ENCODE measurements around the gene GRID1. TPM values are rescaled to one million over a fixed set of nuclear protein-coding genes. Genes with fewer than 3 reads are reported as not detected.

Gene GRID1
- total RNA-seq, 1 donor, result not detected

DNA sequence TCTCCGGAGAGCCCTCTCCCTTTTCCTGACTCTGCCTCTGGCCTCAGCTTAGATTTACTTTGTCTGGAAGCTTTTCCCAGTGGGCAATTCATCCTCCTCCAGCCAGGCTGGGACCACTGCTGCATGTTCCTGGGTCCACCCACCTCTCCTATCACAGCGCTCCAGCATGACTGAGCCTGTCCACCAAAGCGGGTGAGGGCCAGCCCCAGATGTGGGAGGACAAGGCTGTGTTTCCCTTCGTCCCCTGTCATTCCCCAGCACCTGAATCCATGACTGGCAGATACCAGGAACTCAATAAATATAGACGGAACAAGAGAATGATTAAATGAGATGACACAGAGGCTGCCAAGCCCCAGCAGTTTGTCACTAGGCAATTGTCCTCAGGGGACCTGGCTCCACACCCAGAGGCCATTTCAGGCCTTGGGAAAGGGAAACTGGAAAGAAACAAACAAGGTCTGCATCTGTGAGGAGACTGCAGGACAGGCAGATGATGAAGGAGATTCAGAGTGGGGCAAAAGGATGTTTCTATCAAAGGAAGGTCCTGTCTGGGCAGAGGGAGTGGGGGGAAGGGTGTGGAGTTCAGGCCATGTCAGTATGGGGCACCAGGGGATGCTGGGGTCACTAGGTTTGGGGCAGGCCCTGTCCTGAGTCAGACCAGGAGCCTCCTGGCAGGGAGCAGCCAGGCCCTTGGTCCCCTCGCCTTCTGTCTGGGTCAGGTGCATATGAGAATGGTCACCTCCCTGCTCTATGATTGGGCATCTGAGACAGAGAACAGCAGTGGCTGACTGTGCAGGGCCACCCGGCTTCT, 576.4 kb downstream of the GRID1 start:
- TF ChIP-seq, protein P1, sequence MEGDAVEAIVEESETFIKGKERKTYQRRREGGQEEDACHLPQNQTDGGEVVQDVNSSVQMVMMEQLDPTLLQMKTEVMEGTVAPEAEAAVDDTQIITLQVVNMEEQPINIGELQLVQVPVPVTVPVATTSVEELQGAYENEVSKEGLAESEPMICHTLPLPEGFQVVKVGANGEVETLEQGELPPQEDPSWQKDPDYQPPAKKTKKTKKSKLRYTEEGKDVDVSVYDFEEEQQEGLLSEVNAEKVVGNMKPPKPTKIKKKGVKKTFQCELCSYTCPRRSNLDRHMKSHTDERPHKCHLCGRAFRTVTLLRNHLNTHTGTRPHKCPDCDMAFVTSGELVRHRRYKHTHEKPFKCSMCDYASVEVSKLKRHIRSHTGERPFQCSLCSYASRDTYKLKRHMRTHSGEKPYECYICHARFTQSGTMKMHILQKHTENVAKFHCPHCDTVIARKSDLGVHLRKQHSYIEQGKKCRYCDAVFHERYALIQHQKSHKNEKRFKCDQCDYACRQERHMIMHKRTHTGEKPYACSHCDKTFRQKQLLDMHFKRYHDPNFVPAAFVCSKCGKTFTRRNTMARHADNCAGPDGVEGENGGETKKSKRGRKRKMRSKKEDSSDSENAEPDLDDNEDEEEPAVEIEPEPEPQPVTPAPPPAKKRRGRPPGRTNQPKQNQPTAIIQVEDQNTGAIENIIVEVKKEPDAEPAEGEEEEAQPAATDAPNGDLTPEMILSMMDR (IDR thresholded peaks at IDR 0.05; ENCODE audit: insufficient read depth, low read depth, low read length), result no peak
- DNase-seq (ENCODE audit: low read depth), result no peak
- no peak overlapping the region for H3K4me3 ChIP-seq (ENCODE audit: low read depth, low read length)

DNA sequence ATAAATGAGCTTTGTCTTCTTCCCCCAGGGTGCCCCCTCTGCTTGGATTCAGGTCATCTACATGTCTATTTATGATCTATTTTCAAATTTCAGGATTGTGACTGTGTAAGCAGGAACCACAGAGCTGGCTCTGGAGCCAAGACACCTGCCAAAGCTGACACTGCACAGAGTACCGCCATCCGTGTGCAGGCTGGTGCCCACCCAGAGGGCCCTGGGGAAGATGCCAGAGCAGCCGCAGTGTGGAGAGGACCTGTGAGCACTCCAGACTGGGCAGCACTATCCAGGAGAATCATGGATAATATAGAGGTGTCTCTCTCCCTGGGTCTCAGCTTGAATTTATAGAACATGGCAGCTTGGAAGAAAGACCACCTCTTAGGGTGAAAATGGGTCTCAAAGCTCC, 577.5 kb downstream of the GRID1 start:
- TF ChIP-seq, protein P1 (IDR thresholded peaks at IDR 0.05; ENCODE audit: insufficient read depth, low read depth, low read length), result no peak
- no peak overlapping the region for H3K4me3 ChIP-seq (ENCODE audit: low read depth, low read length)

DNA sequence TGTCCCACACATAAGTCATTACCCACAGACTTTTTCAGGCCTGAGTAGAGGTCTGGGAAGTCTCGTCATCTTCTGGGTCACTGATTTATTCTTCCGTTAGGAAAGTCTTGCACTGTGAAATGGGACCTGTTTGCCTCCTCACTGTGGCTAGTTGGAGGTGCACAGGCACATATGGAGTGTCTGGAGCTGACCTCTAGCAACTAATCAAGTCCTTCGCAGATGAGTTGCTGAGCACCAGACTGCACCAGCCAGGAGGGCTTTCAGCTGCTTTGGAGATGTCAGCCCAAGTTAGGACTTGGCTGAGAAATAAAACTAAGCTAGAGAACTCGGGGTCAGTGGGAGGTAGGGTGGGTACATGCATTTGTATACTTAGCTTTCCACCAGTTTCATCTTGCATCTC, 578.0 kb downstream of the GRID1 start:
- no peak for DNase-seq (ENCODE audit: low read depth)
- H3K4me3 ChIP-seq (ENCODE audit: low read depth, low read length), result no peak overlapping the region
- TF ChIP-seq, protein P1 (IDR thresholded peaks at IDR 0.05; ENCODE audit: insufficient read depth, low read depth, low read length), result no peak

More for the DNA sequence above, 577.5 kb downstream of the GRID1 start:
- no peak for DNase-seq (ENCODE audit: low read depth)

DNA sequence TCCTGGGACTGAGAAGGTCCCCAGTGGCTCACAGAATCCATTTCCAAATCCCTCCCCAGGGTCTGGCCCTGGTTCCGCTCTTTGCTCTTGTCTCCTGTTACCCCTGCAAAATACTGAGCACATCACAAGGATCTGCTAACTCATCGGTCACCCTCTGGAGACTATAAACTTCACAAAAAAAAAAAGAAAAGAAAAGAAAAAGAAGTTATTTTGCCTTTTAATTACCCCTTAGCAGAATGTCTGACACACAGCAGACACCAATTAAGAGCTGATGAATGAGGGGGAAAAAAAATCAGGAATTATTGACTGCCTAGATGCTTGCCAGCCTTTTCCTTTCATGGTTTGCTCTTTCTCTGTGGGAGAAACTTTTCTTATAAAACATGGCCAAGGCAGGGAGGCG, 578.7 kb downstream of the GRID1 start:
- TF ChIP-seq, protein P1 (IDR thresholded peaks at IDR 0.05; ENCODE audit: insufficient read depth, low read depth, low read length), result no peak
- H3K4me3 ChIP-seq (ENCODE audit: low read depth, low read length), result no peak overlapping the region
- DNase-seq (ENCODE audit: low read depth), result no peak

DNA sequence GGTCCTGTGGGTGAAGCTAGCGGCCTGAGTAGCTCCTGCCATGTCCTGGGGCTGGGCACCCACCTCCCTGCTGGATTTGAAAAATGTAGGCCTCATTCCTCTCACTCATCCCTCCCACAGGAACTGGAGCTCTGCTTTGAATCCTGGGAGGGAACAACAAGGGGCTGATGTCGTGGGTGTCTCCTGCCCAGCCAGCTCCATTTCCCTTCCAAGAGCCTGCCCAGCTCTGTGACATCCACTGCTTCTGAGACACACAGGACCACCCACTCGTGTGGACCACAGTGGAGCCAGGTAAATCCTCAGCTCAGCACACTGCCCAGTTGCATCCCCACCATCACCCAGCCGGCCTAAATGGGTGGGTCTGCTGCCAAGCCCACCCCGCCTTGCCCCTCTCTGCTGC, 579.2 kb downstream of the GRID1 start:
- no peak overlapping the region for H3K4me3 ChIP-seq (ENCODE audit: low read depth, low read length)
- TF ChIP-seq, protein P1 (IDR thresholded peaks at IDR 0.05; ENCODE audit: insufficient read depth, low read depth, low read length), result no peak
- no peak for DNase-seq (ENCODE audit: low read depth)

DNA sequence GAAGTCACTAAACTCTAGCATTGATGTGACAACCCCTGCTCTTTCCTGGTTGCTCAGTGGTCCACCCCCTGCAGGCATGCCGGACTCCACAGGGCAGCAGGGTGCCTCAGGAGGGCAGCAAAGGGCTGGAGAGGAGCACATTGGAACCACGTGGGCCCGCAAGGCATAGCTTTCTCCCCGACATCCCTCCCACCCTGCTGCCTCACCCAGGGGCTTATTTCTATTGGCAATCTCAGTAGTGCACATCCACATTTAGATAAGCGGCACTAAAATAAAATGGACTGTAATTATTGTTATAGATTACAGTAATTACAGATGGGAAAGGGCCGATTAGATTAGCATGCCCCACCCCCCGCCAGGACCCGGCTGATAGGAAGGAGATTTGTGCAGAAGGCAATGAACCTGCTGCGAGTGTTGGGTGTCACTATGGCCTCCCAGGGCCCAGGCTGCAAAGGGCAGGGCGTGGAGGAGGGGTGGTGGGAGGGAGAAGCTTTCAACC, 580.1 kb downstream of the GRID1 start:
- no peak overlapping the region for H3K4me3 ChIP-seq (ENCODE audit: low read depth, low read length)
- TF ChIP-seq, protein P1 (IDR thresholded peaks at IDR 0.05; ENCODE audit: insufficient read depth, low read depth, low read length), result no peak
- DNase-seq (ENCODE audit: low read depth), result no peak

Data from fibroblast of villous mesenchyme (primary cell).